Endothelial cell of umbilical vein (primary cell): ENCODE measurements around the gene SDHA. TPM values are rescaled to one million over a fixed set of nuclear protein-coding genes. Genes with fewer than 3 reads are reported as not detected.
"Not testable (repeated sequence)": the region's sequence is repeated elsewhere in the genome, so short reads cannot be mapped to it uniquely, and the experiment has no call there.

ENCODE experiments used
- BruUV-seq: library from RNA; stranded (reverse); fragments of 400-500 nt; replicated peaks from 2 replicates; lab custom pipeline; 2021; lab: Mats Ljungman, UMichigan
- CTCF ChIA-PET: fragments of 300-600, 350-600 bp; sonication (Branson Sonifier 250); formaldehyde crosslinking; loops from one replicate; lab custom pipeline; 2021; ENCODE audit warnings: antibody characterized with exemption, inconsistent platforms; lab: Charles Lee
- POLR2A ChIA-PET: fragments of 300-600, 350-600 bp; sonication (Branson Sonifier 250); formaldehyde crosslinking; loops from one replicate; lab custom pipeline; 2021; ENCODE audit warnings: antibody characterized with exemption, inconsistent platforms; lab: Charles Lee
- DNase-seq: peaks from one replicate; pipeline ENCODE4 v3.0.0-alpha.2; 2011; ENCODE audit warnings: low read depth, low spot score
- FAIRE-seq: peaks from 2 replicates; lab custom pipeline; 2011; peaks lifted over from hg19 to GRCh38; lab: Jason Lieb, UNC
- H2AFZ ChIP-seq: 2 replicates; pipeline ENCODE4 v1.6.0; 2012; ENCODE audit warnings: low read depth, low read length, control low read depth, inconsistent platforms
- H3K27ac ChIP-seq: 2 replicates; pipeline ENCODE4 v1.5.1; 2011; ENCODE audit warnings: low read depth, mild to moderate bottlenecking, control low read depth, low read length, moderate library complexity; ENCODE audit not compliant: insufficient read depth
- H3K27me3 ChIP-seq, 2 experiments: 2 replicates each; pipeline versions ENCODE4 v1.6.0 to v1.6.1; 2011; ENCODE audit warnings: low read length in 2 of 2, mixed read lengths in 1 of 2; ENCODE audit not compliant: control insufficient read depth in 2 of 2, insufficient read depth in 2 of 2
- H3K36me3 ChIP-seq, 2 experiments: 2 replicates in 1 of 2; 3 replicates in 1 of 2; pipeline ENCODE4 v1.5.1; 2011; ENCODE audit warnings: low read length in 2 of 2, mild to moderate bottlenecking in 1 of 2, moderate library complexity in 1 of 2; ENCODE audit not compliant: control insufficient read depth in 2 of 2, insufficient read depth in 2 of 2; ENCODE audit errors: extremely low read depth in 1 of 2
- H3K4me1 ChIP-seq: 3 replicates; pipeline ENCODE4 v1.5.1; 2011; ENCODE audit warnings: mild to moderate bottlenecking, low read length; ENCODE audit not compliant: control insufficient read depth, insufficient read depth; ENCODE audit errors: extremely low read depth
- H3K4me2 ChIP-seq: 2 replicates; pipeline ENCODE4 v1.6.1; 2011; ENCODE audit warnings: low read length, control low read depth, mixed read lengths; ENCODE audit not compliant: insufficient read depth
- H3K4me3 ChIP-seq, 3 experiments: fragments of 200-600 bp in 1 of 3; sonication (generic), shearing (Covaris generic) in 1 of 3; replicated peaks in 1 of 3; 2 replicates each; pipeline ENCODE4 v1.5.1; 2011 to 2016; ENCODE audit warnings: control low read depth in 3 of 3, low read length in 3 of 3, mild to moderate bottlenecking in 2 of 3, inconsistent platforms in 1 of 3, low read depth in 1 of 3, moderate library complexity in 1 of 3; ENCODE audit not compliant: insufficient read depth in 1 of 3
- H3K79me2 ChIP-seq: 2 replicates; pipeline ENCODE4 v1.6.0; 2012; ENCODE audit warnings: low read length, inconsistent platforms; ENCODE audit not compliant: control insufficient read depth, insufficient read depth
- H3K9ac ChIP-seq: replicated peaks from 2 replicates; pipeline ENCODE3; 2011; ENCODE audit warnings: low read length, control low read depth; ENCODE audit not compliant: insufficient read depth; ENCODE audit errors: extremely low read depth
- H3K9me1 ChIP-seq: replicated peaks from 3 replicates; pipeline ENCODE4 v1.6.0; 2011; ENCODE audit warnings: mild to moderate bottlenecking, low read length; ENCODE audit not compliant: control insufficient read depth, insufficient read depth; ENCODE audit errors: extremely low read depth
- H3K9me3 ChIP-seq: replicated peaks from 2 replicates; pipeline ENCODE4 v1.5.1; 2012; ENCODE audit warnings: low read length, inconsistent platforms; ENCODE audit not compliant: control insufficient read depth, insufficient read depth
- H4K20me1 ChIP-seq: replicated peaks from 2 replicates; pipeline ENCODE3; 2011; ENCODE audit warnings: mild to moderate bottlenecking, low read length; ENCODE audit not compliant: control insufficient read depth, insufficient read depth; ENCODE audit errors: extremely low read depth
- CTCF ChIP-seq, 2 donors: IDR thresholded peaks; 1 replicate in 1 of 2; 2 replicates in 1 of 2; pipeline ENCODE4 v1.5.1; 2011; ENCODE audit warnings: low read length in 2 of 2, mild to moderate bottlenecking in 2 of 2, moderate library complexity in 2 of 2, control low read depth in 1 of 2, inconsistent platforms in 1 of 2, low read depth in 1 of 2; ENCODE audit not compliant: insufficient read depth in 1 of 2; ENCODE audit errors: extremely low read depth in 1 of 2
- EZH2 ChIP-seq: IDR thresholded peaks from 2 replicates; pipeline ENCODE4 v1.6.1; 2012; ENCODE audit warnings: borderline replicate concordance, low read depth, mild to moderate bottlenecking, moderate library complexity, low read length, inconsistent platforms; ENCODE audit not compliant: severe bottlenecking
- FOS ChIP-seq: IDR thresholded peaks from 2 replicates; pipeline ENCODE4 v1.6.1; 2011; ENCODE audit warnings: mild to moderate bottlenecking, low read length, moderate library complexity, borderline replicate concordance; ENCODE audit not compliant: insufficient read depth
- GATA2 ChIP-seq: IDR thresholded peaks from 2 replicates; pipeline ENCODE4 v1.7.0; 2011; ENCODE audit warnings: low read depth, mild to moderate bottlenecking, moderate library complexity, mixed read lengths, low read length; ENCODE audit not compliant: insufficient read length, insufficient read depth
- JUN ChIP-seq: IDR thresholded peaks from 2 replicates; pipeline ENCODE4 v1.6.1; 2011; ENCODE audit warnings: borderline replicate concordance, low read depth; ENCODE audit not compliant: insufficient read length, insufficient read depth
- MAX ChIP-seq: IDR thresholded peaks from 2 replicates; pipeline ENCODE4 v1.6.1; 2011; ENCODE audit not compliant: insufficient read depth, insufficient read length
- MYC ChIP-seq: IDR thresholded peaks from one replicate; pipeline ENCODE4 v1.6.1; 2011; ENCODE audit warnings: mild to moderate bottlenecking, low read depth, low read length
- POLR2A ChIP-seq: IDR thresholded peaks from 2 replicates; pipeline ENCODE4 v1.6.1; 2012; ENCODE audit warnings: low read depth, mild to moderate bottlenecking, control low read depth, low read length
- POLR2AphosphoS5 ChIP-seq: IDR thresholded peaks from 2 replicates; pipeline ENCODE4 v1.6.1; 2012; ENCODE audit warnings: low read depth, mild to moderate bottlenecking, control low read depth, low read length, moderate library complexity; ENCODE audit not compliant: insufficient read depth
- dilution Hi-C: fragments of 300-500 bp; cut with MboI; formaldehyde crosslinking; loops from one replicate; pipeline ENCODE4 v1.15.0; 2019; ENCODE audit warnings: low sequenced_read_pairs; ENCODE audit not compliant: extremely low pct_ligation_motif_present
- intact Hi-C: fragments of 100-400 bp; cut with micrococcal nuclease; formaldehyde crosslinking; loops from one replicate; pipeline ENCODE4 v1.10.0; 2022
- polyA plus RNA-seq, 4 experiments: library from polyadenylated mRNA; depleted of rRNA in 3 of 4; stranded (reverse) in 3 of 4; unstranded in 1 of 4; fragments of >200 nt; gene quantifications; 2 replicates each; pipeline versions ENCODE4 v1.2.1 to v1.2.3, GENCODE V29; 2011 to 2012; ENCODE audit warnings: missing spikeins in 1 of 4
- total RNA-seq: library from RNA; stranded (reverse); gene quantifications from 2 replicates; pipeline ENCODE4 v1.2.3, GENCODE V29; 2021

Gene SDHA
- total and polyA plus RNA-seq, 2 donors (not counting 3 experiments of a cell fraction or from before 2014, with no cell fraction given) = 121 to 153 TPM

- no peak for DNase-seq
- Histone ChIP-seq H2AFZ (no peak overlapping the region), H3K27me3 (no peaks in the 10 kb centered on the region), H3K4me2 (no peak overlapping the region), H4K20me1 (no peaks in the 10 kb centered on the region), H3K36me3 (peaks cover 0 to 16% of the 10 kb centered on the region in 2 experiments), H3K4me1 (no peaks in the 10 kb centered on the region), H3K27ac (no peak overlapping the region), H3K9me3 (no peaks in the 10 kb centered on the region), H3K4me3 (no peak overlapping the region), H3K79me2 (peaks cover 13% of the 10 kb centered on the region), H3K9me1 (no peaks in the 10 kb centered on the region), H3K9ac (no peak overlapping the region)
- CTCF ChIA-PET = no interaction called here
- dilution Hi-C loops (no loop called here), intact Hi-C loops (no loop called here)
- BruUV-seq = no TSS peak
- POLR2A ChIA-PET = no interaction called here
- TF ChIP-seq JUN (no peak), POLR2AphosphoS5 (no peak), FOS (no peak), CTCF (IDR thresholded peaks at IDR 0.05; ENCODE audit: extremely low read depth in 1 of 2, insufficient read depth in 1 of 2, low read depth in 1 of 2, low read length in 2 of 2) (no peak), MYC (no peak), POLR2A (no peak), MAX (no peak), EZH2 (no peak), GATA2 (no peak)
- FAIRE-seq = no peak
These were observed 84.8 kb downstream of the SDHA start for GRCh38 chr5:302966-303365.

GRCh38 chr5:303741-304140 lies 85.6 kb downstream of the SDHA start:
- H3K4me3 ChIP-seq, H3K27ac ChIP-seq, H3K4me2 ChIP-seq, H4K20me1 ChIP-seq, CTCF ChIA-PET, BruUV-seq, dilution Hi-C loops, H2AFZ ChIP-seq, POLR2A ChIA-PET, intact Hi-C loops, H3K27me3 ChIP-seq, FAIRE-seq, H3K9ac ChIP-seq, H3K9me1 ChIP-seq, DNase-seq, H3K9me3 ChIP-seq, H3K4me1 ChIP-seq: not testable (repeated sequence)
- Histone ChIP-seq H3K79me2 (peaks cover 15% of the 10 kb centered on the region), H3K36me3 (peaks cover 0 to 18% of the 10 kb centered on the region in 2 experiments)
